Right kidney (tissue), 1 donor: ENCODE data around the gene CHST12.
A peak's percentile ranks its signal among the peaks of the same experiment; 100 is the strongest.
"Not testable (repeated sequence)": the region's sequence is repeated elsewhere in the genome, so short reads cannot be mapped to it uniquely, and the experiment has no call there.

ENCODE experiments used
- DNase-seq: peaks from one replicate; pipeline ENCODE4 v3.0.0-alpha.2; 2016

CHST12 gene

DNA sequence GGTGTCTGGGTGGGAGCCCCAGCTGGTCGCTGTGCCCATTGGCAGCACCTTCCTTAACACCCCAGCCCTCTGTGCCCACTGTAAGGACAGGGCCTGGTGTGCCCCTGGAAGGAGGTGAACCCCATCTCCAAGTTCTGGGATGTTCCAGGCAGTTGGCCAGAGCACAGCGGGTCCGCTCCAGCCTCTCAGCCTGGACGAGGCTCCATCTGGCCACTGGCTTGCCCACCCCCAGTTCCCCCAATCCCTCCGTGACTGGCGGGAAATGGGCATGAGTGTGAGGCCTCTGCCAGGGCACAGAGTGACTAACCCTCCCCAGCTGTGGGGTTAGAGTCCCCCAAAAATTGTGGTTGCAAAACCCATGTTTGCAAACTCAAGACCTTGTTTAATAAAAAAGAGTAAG is 57.2 kb downstream of the CHST12 start:
- DNase-seq, result no peak

DNA sequence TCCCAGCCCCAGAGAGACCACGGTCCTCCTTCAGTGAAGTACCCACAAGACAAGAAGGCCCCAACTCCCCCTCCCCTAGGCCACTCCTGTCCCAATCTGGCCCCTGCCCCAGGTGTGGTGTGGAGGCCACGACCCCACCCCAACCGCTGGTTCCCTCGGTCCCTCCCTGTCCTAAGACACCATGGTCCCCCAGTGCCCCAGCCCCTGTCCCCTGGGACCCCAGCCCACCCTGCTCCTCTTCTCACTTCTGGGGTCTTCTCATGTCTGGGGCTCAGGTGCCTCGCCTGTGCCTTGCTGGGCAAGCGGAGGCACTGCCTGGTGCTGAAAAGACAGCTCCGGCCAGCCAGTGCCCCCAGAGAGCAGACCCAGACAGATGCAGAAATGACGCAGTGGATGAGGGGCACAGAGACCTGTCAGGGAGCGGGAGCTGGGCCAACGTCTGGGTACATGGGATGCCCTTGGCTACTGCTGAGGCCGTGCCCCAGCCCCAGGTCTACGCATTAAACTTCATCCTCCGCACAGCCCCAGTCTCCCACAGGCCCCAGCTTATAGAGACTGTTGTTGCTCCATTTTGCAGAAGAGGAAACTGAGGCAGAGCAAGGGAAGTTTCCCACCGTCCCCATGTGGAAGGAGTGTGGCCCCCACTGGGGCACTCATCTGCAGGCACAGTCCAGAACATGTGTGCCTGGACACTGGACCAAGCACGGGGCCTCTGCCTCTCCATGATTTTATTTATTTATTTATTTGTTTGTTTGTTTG is 58.0 kb downstream of the CHST12 start:
- no peak for DNase-seq

DNA sequence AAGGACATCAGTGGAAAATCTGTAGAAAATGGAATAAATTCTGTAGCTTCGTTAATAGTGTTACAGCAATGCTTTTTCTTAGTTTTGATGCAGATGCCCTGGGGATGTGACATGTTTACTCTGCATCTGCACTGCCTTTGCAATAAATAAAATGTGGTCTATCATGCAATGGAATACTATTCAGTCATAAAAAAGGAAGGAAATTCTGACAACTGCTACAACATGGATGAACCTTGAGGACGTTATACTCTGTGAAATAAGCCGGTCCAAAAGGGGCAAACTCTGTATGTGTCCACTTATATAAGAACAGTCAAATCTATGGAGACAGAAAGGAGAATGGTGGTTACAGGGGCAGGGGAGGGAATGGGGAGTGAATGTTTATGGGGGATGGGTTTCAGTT is 59.3 kb downstream of the CHST12 start:
- no peak for DNase-seq

DNA sequence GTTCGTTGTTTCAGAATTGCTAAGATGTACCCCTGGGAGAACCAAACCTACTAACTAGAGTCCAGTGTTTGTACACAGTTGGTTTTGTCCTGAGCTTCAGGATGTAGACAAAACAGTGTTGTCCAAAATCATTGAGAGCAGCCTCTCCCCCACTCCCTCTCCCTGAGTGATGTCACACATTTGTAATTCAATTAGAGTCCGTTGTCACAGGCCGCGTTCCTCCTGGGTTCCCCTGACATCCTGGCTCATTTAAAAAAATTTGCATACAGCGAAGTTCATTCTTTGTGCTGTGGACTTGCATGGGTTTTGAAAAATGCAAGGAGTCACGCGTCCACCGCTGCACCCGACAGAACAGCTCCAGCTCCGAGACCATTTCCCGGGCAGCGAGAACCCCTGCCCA is 62.5 kb downstream of the CHST12 start:
- DNase-seq, result no peak

DNA sequence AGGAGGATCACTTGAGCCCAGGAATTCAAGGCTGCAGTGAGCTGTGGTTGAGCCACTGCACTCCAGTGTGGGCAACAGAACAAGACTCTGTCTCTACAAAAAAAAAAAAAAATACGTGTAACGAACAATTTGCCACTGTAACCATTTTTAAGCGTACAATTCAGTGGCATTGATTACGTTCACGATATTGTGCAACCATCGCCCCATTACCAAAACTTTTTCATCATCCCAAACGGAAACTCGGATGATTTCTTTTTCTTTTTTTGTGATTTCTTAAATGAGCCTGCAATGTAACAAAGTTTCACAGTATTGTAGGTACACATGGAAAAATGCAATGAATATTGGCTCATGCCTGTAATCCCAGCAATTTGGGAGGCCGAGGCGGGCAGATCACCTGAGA is 63.3 kb downstream of the CHST12 start:
- DNase-seq, result no peak

- DNase-seq, result no peak
Measured at GRCh38 chr7:2468227-2468626, 64.8 kb downstream of the CHST12 start.

DNA sequence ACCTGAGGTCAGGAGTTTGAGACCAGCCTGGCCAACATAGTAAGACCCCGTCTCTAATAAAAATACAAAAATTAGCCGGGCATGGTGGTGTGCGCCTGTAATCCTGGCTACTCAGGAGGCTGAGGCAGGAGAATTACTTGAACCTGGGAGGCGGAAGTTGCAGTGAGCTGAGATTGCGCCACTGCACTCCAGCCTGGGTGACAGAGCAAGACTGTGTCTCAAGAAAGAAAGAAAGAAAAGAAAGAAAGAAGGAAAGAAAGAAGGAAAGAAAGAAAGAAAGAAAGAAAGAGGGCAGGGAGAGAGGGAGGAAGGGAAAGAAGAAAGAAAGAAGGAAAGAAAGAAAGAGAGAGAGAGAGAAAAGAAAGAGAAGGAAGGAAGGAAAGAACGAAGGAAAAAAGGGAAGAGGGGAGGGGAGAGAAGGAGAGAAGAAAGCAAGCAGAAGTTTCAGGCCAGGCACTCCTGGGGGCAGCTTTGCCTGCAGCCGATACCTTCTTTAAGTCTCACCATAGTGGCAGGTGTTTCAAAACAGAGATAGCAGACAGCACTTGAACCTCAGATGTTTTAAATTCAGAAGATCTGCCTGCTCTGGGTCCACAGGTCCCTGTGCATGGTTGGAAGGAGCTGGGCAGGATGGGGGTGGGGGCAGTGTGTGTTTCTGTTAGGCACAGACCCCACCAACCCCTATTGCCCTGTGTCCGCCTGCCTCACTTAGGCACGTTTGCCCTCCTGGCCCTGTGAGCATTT is 66.2 kb downstream of the CHST12 start:
- not testable (repeated sequence) for DNase-seq

- DNase-seq, result no peak
Measured at GRCh38 chr7:2470204-2471021, 67.0 kb downstream of the CHST12 start.

DNA sequence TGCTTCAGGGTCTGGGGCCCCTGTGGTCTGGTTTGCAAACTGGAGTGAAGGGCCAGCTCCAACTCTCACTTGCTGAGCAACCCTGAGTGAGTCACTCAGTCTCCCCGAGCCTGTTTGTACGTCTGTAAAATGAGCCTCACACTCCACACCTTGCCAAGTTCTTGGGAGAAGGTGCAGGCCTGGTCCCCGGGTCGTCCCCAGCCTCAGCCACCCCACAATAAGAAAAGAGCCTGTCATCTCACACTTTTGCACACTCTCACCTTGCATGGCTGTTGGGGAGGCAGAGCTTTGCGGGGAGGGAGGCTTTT is 67.6 kb downstream of the CHST12 start:
- DNase-seq, result no peak

- no peak for DNase-seq
Measured at GRCh38 chr7:2471396-2471795, 68.0 kb downstream of the CHST12 start.

GRCh38 chr7:2472739-2473138 is 69.3 kb downstream of the CHST12 start:
- DNase-seq, result no peak

DNA sequence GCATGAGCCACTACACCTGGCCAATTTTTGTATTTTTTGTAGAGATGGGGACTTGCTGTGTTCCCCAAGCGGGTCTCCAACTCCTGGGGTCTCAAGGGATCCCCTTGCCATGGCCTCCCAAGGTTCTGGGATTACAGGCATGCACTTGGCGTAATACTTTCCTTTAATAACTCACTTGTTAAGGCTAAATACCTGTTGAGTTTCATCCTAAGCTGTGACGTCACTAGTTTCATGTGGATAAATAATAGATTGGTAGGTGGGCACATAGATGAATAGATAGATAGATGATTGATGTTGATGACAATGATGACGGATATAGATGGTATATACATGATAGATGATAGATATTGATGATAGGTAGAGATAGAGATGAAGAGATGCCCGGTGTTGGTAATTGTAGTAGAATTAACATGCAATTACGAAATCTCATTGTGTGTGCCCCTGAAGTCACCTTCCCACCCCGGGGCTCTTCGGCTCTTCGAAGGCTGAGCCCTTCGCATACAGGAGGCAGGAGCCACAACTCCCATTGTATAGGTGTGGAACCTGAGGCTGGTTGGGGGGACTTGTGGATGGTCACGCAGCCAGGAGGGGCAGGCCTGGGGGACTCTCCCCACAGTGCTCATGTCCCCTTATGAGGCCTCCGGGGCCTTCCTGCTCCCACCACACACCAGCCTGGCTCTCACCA is 70.2 kb downstream of the CHST12 start:
- no peak for DNase-seq

GRCh38 chr7:2474224-2474623 is 70.8 kb downstream of the CHST12 start:
- DNase-seq, result no peak

- no peak for DNase-seq
Measured at GRCh38 chr7:2474813-2475677, 71.6 kb downstream of the CHST12 start.

DNA sequence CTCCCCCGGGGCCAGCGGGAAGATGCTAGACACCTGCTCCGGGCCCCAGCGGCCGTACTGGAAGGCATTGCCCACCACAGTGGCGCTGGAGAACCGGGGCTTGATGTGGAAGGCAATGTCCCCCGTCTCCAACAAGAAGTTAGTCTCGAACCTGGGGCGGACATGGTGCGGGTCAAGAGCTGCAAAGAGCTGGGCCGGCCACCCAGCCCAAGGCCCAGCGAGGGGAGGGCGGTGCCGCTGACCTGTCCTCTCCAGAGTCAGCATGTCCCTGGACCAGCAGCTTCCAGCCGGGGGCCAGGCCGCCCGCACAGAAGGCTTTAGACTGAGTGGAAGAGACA is 72.2 kb downstream of the CHST12 start:
- DNase-seq, result no peak

DNA sequence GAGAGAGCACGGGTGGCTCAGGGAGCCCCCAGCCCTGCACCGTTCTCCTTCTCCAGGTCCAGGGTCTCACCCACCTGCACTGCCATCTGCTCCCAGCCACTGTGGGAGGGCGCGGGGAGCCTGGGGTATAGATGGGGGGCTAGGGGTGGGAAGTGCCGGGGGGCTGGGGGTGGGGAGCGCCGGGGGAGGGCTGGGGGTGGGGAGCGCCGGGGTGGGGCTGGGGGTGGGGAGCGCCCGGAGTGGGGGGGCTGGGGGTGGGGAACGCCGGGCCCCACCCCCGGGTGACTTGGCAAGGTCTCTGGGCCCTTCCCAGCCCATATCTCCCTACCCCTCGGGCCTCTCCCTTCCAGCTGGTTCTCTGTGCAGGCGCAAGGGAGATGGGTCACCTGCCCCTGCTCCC is 72.9 kb downstream of the CHST12 start, which contains the start of gene GRIFIN:
Gene GRIFIN (minus strand): TSS at position 101 of the 400 bp plus-strand sequence. CDS start 15 bp downstream, at position 86.
- DNase-seq, result no peak

DNA sequence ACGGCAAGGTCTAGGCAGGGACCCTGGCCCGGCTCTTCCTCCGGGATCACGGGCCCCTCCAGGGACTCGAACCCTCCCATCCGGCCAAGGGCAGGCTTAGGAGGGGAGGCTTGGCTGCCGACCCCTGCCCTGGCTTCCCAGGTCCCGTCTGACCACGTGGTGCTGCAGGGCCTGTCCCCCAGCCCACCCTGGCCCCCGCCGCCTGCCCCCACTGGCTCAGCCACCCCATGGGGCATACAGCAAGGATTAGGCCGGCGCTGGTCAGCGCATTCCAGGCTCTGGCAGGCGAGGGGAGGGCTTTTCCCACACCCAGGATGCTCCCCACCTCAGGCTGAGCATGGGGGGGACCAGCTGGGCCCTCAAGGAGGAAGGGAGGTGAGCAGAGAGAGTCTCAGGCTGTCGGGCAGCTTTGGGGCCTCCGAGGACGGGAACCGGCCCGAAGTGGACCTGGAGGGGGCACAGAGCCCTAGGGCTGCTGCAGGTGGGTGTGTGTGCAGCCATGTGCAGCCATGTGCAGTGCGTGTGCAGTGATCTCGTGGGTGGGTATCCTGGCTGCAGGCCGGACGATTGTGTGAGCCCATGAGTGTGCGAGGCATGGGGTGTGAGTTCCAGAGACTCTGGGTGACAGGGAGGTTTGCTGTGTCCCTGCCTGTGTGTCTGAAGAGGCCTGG is 73.5 kb downstream of the CHST12 start:
- no peak for DNase-seq

- peak; percentile 75 for DNase-seq
Measured at GRCh38 chr7:2477447-2478398, 74.3 kb downstream of the CHST12 start.

GRCh38 chr7:2478399-2478785 is 75.0 kb downstream of the CHST12 start:
- DNase-seq, result no peak

DNA sequence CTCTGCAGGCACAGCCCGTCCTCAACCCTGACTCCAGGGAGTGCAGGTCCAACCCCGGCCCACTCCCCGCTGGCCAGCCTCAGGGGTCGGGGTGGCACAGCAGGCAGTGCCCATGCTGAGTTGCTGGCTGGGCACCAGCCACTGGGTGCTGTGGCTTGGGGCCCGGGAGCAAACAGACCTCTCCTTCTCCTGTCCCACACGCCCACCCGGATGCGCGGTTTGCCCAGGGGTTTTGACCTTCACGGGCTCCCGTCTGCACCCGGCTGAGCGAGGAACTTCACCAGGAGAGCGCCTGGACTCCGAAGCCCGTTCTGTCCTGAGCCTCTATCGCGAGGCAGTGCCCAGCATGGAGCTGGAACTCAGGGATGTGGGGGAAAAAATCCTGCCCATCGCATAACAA is 75.4 kb downstream of the CHST12 start:
- DNase-seq, result no peak
